DOHH2 (cell line): Measurements from ENCODE around the gene KCTD15.

Experiments
- CTCF ChIP-seq: fragments of 200-600 bp; sonication (generic); IDR thresholded peaks from one replicate; pipeline ENCODE4 v1.5.1; 2014; ENCODE audit warnings: antibody characterized with exemption, mild to moderate bottlenecking, low read depth, low read length; ENCODE audit not compliant: poor library complexity, severe bottlenecking
- EZH2phosphoT487 ChIP-seq: fragments of 200-600 bp; sonication (generic); IDR thresholded peaks from 2 replicates; pipeline ENCODE4 v1.6.1; 2017; ENCODE audit warnings: borderline replicate concordance, mild to moderate bottlenecking, antibody characterized with exemption, low read length, moderate library complexity, mixed read lengths

- TF ChIP-seq EZH2phosphoT487 (no peak), CTCF (no peak)
Observed at GRCh38 chr19:33774751-33775150, 21.9 kb upstream of the KCTD15 start.
